Keratinocyte (primary cell): ENCODE results near the gene ST6GALNAC5.

Source experiments
- EZH2 ChIP-seq: IDR thresholded peaks from one replicate; pipeline ENCODE4 v1.6.1; 2012; ENCODE audit warnings: inconsistent platforms, mild to moderate bottlenecking, low read length, moderate library complexity
- TF ChIP-seq, protein P1 (sequence below), 3 experiments: IDR thresholded peaks in 1 of 3; conservative IDR thresholded peaks in 1 of 3; optimal IDR thresholded peaks in 1 of 3; 2 replicates in 2 of 3; 3 replicates in 1 of 3; pipeline versions ENCODE3 to v1.5.1; 2011; ENCODE audit warnings: low read length in 3 of 3, mild to moderate bottlenecking in 3 of 3, moderate library complexity in 2 of 3, control low read depth in 1 of 3, inconsistent platforms in 1 of 3; ENCODE audit not compliant: insufficient read depth in 2 of 3; ENCODE audit errors: extremely low read depth in 1 of 3

DNA sequence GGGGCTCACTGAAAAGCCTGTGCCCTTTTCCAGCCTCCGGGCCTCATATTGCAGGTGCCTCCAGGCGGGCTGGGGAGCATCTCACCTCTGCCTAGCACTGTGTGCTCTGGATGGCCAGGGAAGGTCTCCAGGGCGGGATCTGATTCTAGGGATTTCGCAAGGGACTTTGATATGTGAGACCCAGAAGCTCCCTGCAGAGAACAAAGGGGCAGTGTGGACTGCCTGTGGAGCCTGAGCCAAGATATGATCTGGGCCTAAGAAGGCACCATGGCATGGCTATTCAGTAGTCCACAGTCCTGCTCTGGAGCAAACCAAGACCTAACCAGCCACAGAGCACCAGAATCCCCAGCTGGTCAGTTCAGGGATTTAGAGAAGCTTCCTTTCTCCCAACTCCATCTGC, 157.2 kb downstream of the ST6GALNAC5 start:
- TF ChIP-seq, protein P1, sequence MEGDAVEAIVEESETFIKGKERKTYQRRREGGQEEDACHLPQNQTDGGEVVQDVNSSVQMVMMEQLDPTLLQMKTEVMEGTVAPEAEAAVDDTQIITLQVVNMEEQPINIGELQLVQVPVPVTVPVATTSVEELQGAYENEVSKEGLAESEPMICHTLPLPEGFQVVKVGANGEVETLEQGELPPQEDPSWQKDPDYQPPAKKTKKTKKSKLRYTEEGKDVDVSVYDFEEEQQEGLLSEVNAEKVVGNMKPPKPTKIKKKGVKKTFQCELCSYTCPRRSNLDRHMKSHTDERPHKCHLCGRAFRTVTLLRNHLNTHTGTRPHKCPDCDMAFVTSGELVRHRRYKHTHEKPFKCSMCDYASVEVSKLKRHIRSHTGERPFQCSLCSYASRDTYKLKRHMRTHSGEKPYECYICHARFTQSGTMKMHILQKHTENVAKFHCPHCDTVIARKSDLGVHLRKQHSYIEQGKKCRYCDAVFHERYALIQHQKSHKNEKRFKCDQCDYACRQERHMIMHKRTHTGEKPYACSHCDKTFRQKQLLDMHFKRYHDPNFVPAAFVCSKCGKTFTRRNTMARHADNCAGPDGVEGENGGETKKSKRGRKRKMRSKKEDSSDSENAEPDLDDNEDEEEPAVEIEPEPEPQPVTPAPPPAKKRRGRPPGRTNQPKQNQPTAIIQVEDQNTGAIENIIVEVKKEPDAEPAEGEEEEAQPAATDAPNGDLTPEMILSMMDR (optimal IDR thresholded peaks at IDR 0.05 in 1 of 3, IDR thresholded peaks at IDR 0.05 in 1 of 3, conservative IDR thresholded peaks at IDR 0.05 in 1 of 3; ENCODE audit: extremely low read depth in 1 of 3, insufficient read depth in 2 of 3, low read length in 3 of 3), result no peak
- no peak for TF ChIP-seq EZH2
